Medulla oblongata (tissue), 1 donor: ENCODE data around the gene SLC17A4.

Experiments
- DNase-seq: peaks from one replicate; pipeline ENCODE4 v3.0.0-alpha.2; 2015; ENCODE audit errors: extremely low spot score

SLC17A4 gene

DNA sequence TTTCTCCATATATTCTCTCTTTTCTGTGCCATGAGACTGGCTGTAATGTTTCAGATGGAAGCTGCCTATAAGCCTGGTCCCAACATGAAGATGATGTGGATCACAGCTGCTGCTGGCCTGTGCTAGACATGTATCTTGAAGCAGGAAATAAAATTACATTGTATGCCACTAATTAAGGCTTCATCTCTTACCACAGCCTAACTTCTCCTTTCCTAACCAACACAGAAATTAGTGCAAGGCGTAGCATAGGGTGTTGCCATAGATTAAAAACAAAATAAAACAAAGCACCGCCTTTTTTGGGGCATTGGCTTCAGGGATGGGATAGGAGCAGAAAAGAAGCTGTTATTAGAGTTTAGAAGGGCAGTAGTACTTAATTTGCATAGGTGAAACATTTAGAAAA is 4.7 kb upstream of the SLC17A4 start:
- no peak for DNase-seq

DNA sequence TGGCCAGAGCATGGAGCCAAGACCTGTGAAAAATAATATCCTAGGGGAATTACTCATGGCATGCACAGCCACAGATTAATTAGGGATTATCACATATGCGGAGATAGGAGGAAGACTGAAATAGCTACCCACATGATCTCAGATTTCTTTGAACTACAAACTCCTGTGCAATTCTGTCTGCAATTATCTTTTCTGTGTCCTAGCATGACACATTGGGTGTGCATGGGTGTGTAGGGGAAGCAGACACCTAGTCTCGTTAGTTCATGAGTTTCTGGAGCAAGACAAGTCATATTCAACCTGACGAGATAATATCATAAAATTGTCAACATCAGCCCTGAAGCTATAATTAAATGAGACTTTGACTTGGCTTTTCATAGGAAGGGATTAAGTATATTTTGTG is 3.6 kb upstream of the SLC17A4 start:
- DNase-seq, result no peak

DNA sequence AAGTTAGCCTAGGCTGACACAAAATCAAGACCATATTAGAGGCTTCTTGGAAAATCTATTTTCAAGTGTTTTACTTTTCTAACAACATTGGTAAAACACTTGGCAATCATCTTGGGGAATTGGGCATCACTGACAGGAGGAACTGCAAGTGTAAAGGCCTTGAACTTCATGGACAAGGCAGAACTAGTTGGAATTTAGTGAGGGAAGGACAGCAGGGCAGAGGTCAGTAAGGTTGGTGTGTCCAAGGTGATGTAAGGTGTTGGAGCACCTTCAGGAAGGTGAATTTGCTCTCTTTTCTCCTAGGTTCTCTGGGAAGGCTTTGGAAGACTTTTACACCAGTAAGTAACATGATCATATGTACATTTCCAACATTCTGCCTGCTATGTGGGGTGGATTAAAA is 1.5 kb upstream of the SLC17A4 start:
- no peak for DNase-seq

DNA sequence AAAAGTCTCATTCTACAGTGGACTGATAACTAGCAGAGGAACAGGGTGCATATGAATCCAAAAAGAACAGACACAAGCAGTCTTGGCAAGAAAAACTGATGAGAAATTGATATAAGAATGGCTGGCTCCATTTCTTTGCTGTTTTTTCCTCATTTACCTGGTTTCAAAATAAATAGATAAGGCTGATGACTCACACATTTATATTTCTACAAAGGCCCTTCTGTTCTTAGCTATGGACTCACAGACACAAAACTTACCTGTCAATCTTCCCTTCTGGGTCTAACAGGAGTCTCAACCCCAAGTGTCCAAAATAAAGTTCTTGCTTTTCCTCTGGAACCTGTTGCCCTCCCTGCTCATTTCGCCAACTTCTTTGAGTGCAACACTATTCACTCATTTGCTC is 941 bp downstream of the SLC17A4 start:
- DNase-seq, result no peak

DNA sequence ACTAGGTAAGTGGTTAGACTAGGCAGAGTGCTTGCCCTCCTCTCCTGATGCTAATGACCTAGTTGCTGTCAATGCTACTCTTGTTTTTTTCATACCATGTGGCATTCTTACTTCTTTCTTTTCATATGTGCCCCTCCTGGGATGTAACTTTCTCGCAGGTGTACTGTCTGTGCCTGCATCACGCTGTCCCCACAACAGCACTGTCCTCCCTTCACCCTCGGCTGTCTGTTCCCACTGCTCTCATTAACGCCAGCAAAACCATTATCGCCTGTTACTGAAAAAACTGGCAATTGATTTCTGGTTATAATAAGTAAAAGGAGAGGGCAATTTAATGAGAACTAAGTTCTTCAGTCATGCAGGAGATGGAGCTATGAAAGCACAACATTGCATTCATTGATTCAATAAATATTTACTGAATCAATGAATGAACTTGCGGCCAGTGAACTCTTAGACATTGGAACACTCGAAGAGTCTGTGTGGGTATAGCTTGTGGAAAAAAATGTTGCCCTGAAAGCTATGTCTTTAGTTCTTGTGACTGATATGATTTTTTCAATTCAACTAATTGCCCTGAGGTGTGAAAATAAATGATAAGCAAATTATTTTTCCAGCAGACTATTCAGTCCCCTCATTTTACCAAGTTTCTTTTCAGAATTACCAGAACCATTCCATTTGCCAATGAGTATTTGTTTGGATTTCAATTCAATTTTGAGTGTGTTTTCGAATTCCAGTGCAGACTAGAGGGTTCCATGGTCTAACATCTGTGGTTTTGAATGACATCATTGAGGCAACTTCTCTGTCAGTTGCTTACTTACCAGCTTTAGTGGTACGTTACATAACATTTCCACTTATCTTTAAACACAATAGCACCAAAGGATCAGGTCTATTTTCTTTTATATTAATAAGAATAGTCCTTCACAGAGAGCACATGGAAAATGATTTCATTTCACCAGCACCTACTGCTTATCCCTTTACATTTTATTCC is 2.1 kb downstream of the SLC17A4 start:
- DNase-seq, result no peak

DNA sequence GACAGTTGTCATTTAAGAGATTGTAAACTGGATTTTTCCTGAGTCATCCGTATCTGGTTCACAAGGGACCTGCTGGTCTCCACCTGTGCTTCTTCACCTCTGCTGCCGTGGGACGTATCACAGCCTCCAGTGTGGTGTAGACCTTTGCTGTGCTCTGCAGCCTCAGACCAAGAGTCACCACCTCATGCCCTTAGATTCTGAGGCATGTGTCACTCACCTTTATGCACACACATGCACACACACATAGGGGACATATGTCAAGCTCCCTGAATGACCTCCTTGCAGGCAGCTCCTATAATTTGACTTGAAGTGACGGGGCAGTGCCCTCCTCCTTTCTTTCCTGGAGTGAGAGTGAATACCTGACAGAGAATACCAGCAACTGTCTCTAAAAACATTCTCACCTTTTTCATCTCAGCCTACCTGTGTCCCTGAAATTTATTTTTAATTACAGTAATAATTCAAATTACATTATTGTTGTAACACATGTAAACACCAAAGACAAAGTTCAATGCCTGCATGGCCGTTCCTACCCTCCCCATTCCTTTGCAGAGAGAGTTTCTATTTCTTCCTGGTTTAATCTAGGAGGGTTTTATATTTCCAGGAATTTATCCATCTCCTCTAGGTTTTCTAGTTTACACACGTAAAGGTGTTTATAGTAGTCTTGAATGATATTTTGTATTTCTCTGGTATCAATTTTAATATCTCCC is 3.5 kb downstream of the SLC17A4 start:
- no peak for DNase-seq

DNA sequence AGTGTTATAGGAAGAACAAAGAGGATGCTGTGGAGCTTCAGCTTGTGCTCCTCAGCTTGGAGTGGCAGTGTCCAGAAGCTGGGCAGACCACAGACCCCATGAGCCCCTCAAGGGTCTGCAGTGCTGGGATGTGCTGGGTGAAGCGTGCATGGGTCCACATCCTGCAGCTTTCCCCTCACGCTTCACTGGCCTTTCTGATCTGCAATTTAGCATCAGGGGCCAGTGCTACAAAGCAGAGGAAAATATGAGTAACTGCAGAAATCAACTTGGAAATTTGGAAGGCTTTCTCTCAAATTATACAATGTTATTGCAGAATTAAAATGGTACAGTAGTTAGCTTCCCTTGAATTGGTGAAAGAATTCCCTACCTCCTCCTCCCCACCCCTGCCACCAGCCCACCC is 10.1 kb downstream of the SLC17A4 start:
- no peak for DNase-seq

DNA sequence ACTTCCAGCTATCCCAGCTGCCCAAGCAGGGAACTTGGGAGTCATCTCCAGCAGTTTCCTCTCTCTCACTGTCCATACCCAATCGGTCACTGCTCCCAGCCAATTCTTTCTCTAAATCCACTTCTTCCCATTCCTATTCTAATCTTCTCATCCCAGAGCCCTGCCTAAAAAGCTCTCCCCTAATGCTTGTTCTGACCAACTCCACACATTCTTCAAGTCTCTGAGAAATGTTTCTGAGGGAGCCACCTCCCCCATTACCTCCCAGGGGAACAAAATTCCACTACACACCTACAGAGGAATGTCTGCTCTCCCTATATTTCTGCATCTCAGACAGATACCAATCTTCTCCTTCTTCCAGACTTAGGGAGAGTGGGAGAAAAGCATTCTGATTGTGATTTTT is 14.0 kb downstream of the SLC17A4 start:
- no peak for DNase-seq

DNA sequence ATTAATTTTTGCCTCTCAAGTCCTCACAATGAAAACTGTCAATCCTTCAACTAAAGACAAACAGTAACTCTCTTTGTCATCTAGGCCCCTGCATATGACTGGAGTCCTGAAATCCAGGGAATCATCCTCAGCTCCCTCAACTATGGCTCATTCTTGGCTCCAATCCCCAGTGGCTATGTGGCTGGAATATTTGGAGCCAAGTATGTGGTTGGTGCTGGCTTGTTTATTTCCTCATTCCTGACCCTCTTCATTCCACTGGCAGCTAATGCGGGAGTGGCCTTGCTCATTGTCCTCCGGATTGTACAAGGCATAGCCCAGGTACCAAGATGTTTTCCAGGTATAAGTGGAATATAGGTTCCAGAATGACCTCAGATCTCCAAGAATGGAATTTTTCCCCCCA is 15.4 kb downstream of the SLC17A4 start:
- DNase-seq, result no peak

DNA sequence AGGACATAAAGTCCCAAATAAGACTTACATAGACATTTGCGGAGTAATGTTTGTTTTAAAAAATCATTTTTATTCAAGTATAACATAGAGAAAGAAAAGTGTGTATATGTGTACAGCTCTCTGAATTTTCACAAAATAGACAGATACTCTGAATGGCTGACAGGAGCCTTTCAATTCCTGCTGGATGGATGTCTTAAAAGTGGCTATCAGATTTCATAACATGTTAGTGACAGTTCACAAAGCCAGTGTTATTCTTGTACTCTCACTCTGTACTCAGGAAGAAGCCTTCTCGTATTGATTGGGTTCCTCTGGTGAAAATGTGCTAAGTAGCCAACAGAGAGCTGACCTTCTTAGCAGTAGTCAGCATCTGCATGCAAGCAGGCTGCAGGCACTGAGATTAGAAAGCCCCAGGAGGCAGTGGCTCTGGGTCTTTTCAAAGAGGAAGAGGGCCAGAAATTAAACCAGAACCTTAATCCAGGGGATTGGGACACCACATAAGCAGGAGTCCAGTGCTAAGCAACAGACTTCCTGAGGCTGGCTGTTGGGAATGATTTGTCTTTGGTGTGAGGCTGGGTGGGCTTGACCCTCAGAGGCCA is 19.7 kb downstream of the SLC17A4 start:
- no peak for DNase-seq

DNA sequence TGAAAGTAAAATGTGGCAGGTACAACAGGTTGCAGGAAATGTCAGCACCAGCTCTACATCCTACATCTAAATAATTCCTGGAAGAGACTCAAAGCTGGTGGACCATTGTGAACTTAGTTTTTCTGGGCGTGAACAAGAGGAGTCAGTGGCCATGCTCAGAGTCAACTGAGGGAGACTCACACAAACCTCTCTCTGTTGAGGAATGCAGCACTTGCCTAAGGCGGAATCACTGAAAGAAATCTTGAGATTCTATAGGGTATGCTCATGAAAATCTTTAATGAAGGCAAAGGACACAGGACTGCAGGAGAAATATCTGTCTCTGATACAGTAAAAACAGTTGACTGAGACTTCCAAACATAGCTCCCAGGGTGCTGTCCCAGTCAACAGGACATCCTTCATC is 22.5 kb downstream of the SLC17A4 start:
- no peak for DNase-seq

DNA sequence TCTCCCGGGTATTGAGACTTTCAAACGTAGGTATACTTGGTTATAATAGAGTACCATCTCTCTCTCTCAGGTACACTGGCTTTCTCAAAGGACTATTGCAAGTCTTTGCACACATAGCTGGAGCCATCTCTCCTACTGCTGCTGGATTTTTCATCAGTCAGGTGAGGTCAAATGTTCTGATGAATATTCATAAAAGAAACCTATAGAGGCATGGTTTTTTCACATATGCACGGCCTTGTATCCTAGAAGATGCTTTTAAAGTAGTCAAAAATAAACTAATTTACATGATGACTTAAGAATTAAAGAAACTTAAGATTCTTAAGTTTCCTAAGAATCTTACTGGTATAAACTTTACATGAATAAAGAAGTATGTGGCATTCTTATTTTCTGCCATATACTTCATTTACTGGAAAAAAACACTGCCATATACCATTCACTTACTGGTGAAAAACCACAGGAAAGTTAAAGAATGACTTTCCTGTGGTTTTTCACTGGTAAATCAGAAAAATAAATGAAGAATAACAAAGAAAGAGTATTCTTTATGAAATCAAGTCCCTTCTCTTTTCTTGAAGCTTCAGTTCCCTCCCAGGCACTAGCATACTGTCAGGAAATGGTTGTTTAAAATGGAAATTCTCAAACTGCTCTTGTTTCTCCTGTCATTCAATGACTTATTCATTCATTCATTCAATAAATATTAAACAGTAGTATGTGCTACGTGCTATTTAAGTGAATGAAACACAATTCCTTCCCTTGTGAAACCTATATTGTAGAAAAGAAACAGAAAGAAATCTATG is 23.5 kb downstream of the SLC17A4 start:
- no peak for DNase-seq

DNA sequence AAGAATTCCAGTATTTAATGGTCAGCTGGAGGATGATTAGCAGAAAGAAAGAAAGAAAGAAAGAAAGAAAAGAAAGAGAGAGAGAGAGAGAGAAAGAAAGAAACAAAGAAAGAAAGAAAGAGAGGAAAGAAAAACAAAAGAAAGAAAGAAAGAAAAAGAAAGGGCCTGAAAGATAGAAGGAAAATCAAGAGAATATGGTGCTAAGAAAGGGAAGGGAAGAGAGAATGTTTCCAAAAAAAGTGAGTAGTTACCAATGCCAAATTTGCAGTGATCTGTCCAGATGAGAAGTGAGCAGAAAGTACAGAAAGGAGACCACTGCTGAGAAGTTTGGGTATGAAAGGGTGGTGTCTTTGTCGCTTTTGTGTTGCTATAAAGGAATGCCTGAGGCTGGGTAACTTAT is 26.6 kb downstream of the SLC17A4 start:
- no peak for DNase-seq

DNA sequence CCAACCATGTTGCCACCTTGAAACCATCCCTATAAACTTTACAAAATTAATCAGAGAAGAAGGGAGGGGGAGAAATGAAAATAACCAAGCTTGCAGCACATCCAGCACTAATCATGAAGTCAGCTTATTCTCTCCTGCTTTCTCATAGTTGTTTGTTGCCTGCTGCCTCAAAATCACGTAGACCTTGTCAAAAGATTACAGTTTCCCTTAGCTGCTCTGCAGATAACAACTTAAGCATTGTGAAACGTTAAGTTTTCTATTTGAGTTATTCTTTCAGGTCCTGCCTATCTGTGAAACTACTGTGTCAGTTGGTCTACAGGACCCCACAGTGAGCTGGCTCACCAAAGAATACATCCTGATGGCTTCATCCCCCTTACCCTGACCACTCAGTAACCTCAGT is 32.9 kb downstream of the SLC17A4 start:
- DNase-seq, result no peak

DNA sequence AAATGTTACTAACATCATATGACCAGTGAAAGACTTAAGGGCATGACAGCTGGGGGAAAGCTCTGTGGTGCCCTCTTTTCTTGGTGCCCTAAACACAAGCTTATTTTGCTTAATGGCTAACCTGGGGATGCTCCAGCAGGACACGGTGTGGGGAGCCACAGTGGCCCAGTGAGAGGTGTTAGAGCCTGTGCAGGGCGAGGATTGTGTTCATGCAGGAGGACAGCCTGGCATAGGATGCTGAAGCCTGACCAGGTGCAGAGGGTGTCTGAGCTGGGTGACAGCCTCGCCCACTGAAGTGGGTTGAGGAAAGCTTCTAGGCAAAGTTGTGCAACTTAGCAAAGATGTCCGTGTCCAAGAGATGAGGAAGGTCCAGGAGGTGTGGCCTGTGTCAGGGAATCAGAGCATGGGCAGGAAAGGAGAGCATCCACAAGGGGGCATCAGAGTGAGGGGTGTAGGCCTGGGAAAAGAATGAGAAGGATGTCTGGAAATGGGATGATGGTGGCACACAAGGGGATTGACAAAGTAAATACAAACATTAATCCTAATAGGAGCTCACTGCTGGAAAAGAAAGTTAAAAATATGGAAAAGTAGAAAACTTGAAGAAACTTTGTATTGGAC is 33.9 kb downstream of the SLC17A4 start:
- DNase-seq, result peak; percentile 29

DNA sequence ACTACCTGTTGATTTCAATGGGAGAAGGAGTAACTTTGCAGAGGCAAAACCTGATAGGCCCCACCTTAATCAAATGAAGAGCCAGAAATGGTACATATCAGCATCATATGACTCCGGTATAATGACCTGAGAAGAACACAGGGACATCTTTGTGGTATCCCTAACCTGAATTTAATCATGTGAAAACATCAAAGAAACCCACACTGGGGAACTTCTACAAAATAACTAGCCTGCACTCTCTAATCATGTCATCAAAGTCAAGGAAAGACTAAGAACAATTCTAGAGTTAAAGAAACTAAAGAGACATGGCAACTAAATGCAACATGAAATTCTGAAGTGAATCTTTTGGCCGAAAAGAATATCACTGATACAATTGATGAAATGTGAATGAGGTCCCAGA is 34.9 kb downstream of the SLC17A4 start:
- DNase-seq, result no peak

DNA sequence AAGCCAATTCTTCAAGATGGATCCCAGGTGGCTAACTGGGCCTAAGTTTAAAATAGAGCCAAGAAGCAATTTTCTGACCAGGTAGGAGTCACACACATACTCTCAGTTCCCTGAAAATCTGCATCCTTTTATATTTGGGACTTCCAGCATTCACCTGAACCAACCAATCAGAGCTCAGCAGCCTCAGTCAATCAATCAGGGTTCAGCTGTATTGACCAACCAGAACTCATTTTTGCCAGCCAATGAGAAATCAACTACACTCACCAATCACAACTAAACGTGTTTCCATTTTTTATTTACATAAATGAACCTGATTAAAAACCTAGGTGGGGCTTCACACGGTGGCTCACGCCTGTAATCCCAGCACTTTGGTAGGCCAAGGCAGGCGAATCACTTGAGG is 37.5 kb downstream of the SLC17A4 start:
- DNase-seq, result no peak

DNA sequence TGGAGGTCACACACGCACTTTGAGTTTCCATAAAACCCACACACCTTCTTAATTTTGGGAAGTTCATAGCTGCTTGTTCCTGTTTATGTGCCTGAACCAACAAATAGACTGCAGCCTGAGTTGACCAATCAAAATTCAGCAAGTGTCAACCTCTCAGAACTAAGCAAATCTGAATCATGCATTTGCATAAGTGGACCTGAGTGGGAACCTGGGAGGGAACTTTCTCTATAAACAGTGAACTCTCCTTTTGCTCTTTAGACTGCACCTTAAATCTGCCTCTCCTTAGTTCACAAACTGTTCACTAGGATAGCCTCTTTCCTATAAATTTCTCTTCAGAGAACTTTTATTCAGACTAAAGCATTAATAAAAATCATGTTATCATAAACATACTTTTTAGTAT is 39.4 kb downstream of the SLC17A4 start:
- DNase-seq, result no peak

DNA sequence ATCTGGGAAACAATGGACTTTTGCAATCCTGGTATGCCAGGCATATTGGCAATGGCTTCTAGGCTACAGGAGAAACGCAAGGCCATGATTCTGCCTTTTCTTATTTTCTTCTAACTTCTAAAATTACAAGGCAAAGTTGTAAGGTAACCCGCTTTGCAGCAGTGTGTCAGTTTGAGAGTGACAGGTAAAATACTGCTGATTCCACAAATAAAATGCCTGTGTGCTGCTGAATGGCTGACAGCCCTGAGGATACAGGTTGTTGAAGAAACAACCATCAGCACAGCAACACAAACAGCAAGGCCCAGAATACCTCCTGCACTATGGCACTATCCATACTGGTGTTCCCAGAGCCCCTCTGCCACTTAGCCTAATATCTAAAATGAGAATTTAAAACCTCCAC is 40.2 kb downstream of the SLC17A4 start:
- DNase-seq, result no peak

DNA sequence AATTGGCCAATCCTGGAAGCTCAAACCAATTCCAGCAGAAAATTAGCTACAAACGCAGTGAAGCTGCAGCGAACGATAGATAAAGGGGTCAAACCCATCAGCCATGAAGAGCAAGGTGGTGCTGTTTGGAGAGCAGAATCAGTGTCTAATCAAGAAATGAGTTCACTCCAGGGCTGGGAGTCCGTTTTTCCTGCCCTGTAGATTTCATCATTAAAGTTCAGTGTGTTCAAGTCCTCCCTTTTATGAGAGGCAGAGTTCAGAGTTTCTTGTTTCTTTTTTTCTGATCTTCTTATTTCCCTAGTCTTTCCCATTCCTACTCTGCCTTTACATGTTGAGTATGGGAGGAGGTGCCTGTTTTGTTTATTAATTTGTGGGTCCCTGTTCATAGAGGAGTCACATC is 46.9 kb downstream of the SLC17A4 start:
- DNase-seq, result no peak

DNA sequence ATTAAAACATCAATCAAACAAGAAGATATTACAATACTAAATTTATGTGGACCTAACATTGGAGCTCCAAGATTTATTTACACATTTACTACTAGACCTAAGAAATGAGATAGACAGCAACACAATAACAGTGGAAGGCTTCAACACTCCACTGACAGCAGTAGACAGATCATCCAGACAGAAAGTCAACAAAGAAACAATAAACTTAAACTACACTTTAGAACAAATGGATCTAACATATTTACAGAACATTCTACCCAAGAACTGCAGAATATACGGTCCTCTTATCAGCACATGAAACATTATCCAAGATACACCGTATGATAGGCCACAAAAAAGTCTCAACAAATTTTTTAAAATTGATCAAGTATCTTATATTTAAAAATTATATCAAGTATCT is 50.3 kb downstream of the SLC17A4 start:
- DNase-seq, result no peak

DNA sequence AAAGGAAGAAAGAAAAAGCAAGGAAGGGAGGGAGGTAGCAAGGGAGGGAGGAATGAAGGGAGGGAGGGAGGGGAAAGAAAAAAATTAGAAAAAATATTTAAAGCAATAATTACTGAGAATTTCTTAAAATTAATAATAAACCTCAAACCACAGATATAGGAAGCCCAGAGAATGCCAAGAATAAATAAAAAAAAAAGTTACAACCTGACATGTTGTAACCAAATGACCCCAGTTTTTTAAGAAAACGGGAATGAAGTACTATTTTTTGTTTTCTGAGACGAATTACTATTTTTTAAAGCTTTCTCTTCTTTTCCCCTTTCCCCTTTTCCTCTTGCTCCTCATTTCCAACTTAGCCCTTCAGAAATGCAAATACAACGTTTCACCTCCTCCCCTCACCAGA is 60.7 kb downstream of the SLC17A4 start:
- no peak for DNase-seq
